GM12878 (cell line): ENCODE data around the gene IGFLR1. TPM values are rescaled to one million over a fixed set of nuclear protein-coding genes. Genes with fewer than 3 reads are reported as not detected.

Experiments used
- ATAC-seq: fragments of 200-7000 bp; cut with Tn5 transposase; 3 replicates; pipeline ENCODE4 v1.9.1; 2020; ENCODE audit warnings: mild to moderate bottlenecking, moderate library complexity
- BruUV-seq: library from RNA; stranded (reverse); fragments of 400-500 nt; replicated peaks from 2 replicates; lab custom pipeline; 2021; lab: Mats Ljungman, UMichigan
- CTCF ChIA-PET: fragments of 300-600 bp; sonication (Branson Sonifier 250); formaldehyde crosslinking; extraction: SDS; loops from one replicate; lab custom pipeline; 2021; ENCODE audit warnings: inconsistent platforms; lab: Yijun Ruan, JAX
- POLR2A ChIA-PET: fragments of 350-600 bp; formaldehyde crosslinking; extraction: SDS; loops from one replicate; lab custom pipeline; 2021; ENCODE audit warnings: inconsistent platforms; lab: Charles Lee
- RAD21 ChIA-PET: fragments of 300-600 bp; sonication (Branson Sonifier 250); formaldehyde crosslinking; loops from one replicate; lab custom pipeline; 2023; ENCODE audit warnings: antibody characterized with exemption; ENCODE audit not compliant: unreplicated experiment; lab: Charles Lee
- SMC1A ChIA-PET: fragments of 300-600 bp; sonication (Branson Sonifier 250); formaldehyde crosslinking; loops from one replicate; lab custom pipeline; 2023; ENCODE audit not compliant: unreplicated experiment, uncharacterized antibody; lab: Charles Lee
- DNase-seq: peaks from one replicate; pipeline ENCODE4 v3.0.0-alpha.2; 2011; ENCODE audit warnings: low read depth, low spot score
- FAIRE-seq: peaks from 3 replicates; lab custom pipeline; 2011; peaks lifted over from hg19 to GRCh38; lab: Jason Lieb, UNC
- H2AFZ ChIP-seq: 2 replicates; pipeline ENCODE4 v1.6.0; 2011; ENCODE audit warnings: low read depth, low read length, control low read depth; ENCODE audit not compliant: control insufficient read depth
- H3K27ac ChIP-seq: 2 replicates; pipeline ENCODE4 v1.5.1; 2011; ENCODE audit warnings: control low read depth; ENCODE audit not compliant: control insufficient read depth, insufficient read depth
- H3K27me3 ChIP-seq, 2 experiments: replicated peaks in 1 of 2; 2 replicates each; pipeline versions ENCODE4 v1.6.0 to v1.6.1; 2011; ENCODE audit warnings: low read length in 1 of 2; ENCODE audit not compliant: control insufficient read depth in 2 of 2, insufficient read depth in 2 of 2
- H3K36me3 ChIP-seq, 2 experiments: 2 replicates each; pipeline ENCODE4 v1.5.1; 2011; ENCODE audit warnings: low read length in 1 of 2; ENCODE audit not compliant: control insufficient read depth in 2 of 2, insufficient read depth in 2 of 2
- H3K4me1 ChIP-seq: 2 replicates; pipeline ENCODE4 v1.6.1; 2011; ENCODE audit warnings: mild to moderate bottlenecking, low read length, moderate library complexity, mixed read lengths; ENCODE audit not compliant: control insufficient read depth, insufficient read depth
- H3K4me2 ChIP-seq: 2 replicates; pipeline ENCODE4 v1.6.0; 2011; ENCODE audit warnings: control low read depth; ENCODE audit not compliant: control insufficient read depth, insufficient read depth
- H3K4me3 ChIP-seq: fragments of 200-600 bp; sonication (generic); 2 replicates; pipeline ENCODE4 v1.5.1; 2016
- H3K79me2 ChIP-seq: 2 replicates; pipeline ENCODE4 v1.6.0; 2011; ENCODE audit warnings: low read length; ENCODE audit not compliant: control insufficient read depth, insufficient read depth
- H3K9ac ChIP-seq: 2 replicates; pipeline ENCODE4 v1.8.0; 2011; ENCODE audit warnings: low read length, control low read depth, mixed read lengths; ENCODE audit not compliant: control insufficient read depth, insufficient read depth
- H3K9me3 ChIP-seq: replicated peaks from 3 replicates; pipeline ENCODE4 v1.5.1; 2011; ENCODE audit warnings: mild to moderate bottlenecking, low read length; ENCODE audit not compliant: control insufficient read depth, insufficient read depth
- H4K20me1 ChIP-seq: 2 replicates; pipeline ENCODE4 v1.6.0; 2011; ENCODE audit not compliant: control insufficient read depth, insufficient read depth
- CBX5 ChIP-seq: sonication (generic); IDR thresholded peaks from 2 replicates; pipeline ENCODE4 v1.6.1; 2016; ENCODE audit warnings: low read depth, moderate library complexity, mild to moderate bottlenecking, inconsistent platforms
- HDAC2 ChIP-seq: fragments of 200-600 bp; sonication (generic); IDR thresholded peaks from 2 replicates; pipeline ENCODE4 v1.6.1; 2017
- KLF5 ChIP-seq: fragments of 450-650 bp; IDR thresholded peaks from 2 replicates; pipeline ENCODE4 v1.6.1; 2014; ENCODE audit warnings: mild to moderate bottlenecking; ENCODE audit not compliant: partially characterized antibody
- MTA3 ChIP-seq: IDR thresholded peaks from 2 replicates; pipeline ENCODE4 v1.6.1; 2012; ENCODE audit warnings: low read length, inconsistent platforms, borderline replicate concordance
- NBN ChIP-seq: fragments of 450-650 bp; IDR thresholded peaks from 2 replicates; pipeline ENCODE4 v1.6.1; 2016
- PAX5 ChIP-seq: IDR thresholded peaks from 2 replicates; pipeline ENCODE4 v1.6.1; 2011; ENCODE audit warnings: low read depth, low read length, borderline replicate concordance
- PML ChIP-seq: IDR thresholded peaks from 2 replicates; pipeline ENCODE4 v1.6.1; 2012; ENCODE audit warnings: low read length, inconsistent platforms
- RUNX3 ChIP-seq: IDR thresholded peaks from 2 replicates; pipeline ENCODE4 v1.6.1; 2012; ENCODE audit warnings: low read length, inconsistent platforms
- SIN3A ChIP-seq: IDR thresholded peaks from 2 replicates; pipeline ENCODE4 v1.6.1; 2012; ENCODE audit warnings: low read depth, low read length, improper control_type of control experiment
- TCF3 ChIP-seq: IDR thresholded peaks from 2 replicates; pipeline ENCODE4 v1.6.1; 2012; ENCODE audit warnings: low read depth, mild to moderate bottlenecking, low read length, borderline replicate concordance; ENCODE audit not compliant: insufficient read depth
- YY1 ChIP-seq: IDR thresholded peaks from 2 replicates; pipeline ENCODE4 v1.6.1; 2011; ENCODE audit warnings: low read depth, mild to moderate bottlenecking, low read length
- WGBS: methylation state at CpG from one replicate; pipeline ENCODE4 v1.1.6; 2016; ENCODE audit warnings: low lambda C conversion rate; ENCODE audit not compliant: insufficient replicate concordance, insufficient coverage; ENCODE audit errors: missing lambda C conversion rate; 5-methylcytosine and 5-hydroxymethylcytosine counted together
- in situ Hi-C: fragments of 300-500 bp; cut with MboI; formaldehyde crosslinking; loops from 9 replicates; pipeline ENCODE4 v1.14.3; 2018; ENCODE audit warnings: mixed read lengths
- intact Hi-C: fragments of 100-400 bp; cut with micrococcal nuclease; formaldehyde crosslinking; loops from one replicate; pipeline ENCODE4 v1.14.2; 2022; ENCODE audit not compliant: unreplicated experiment
- polyA plus RNA-seq, 11 experiments: library from polyadenylated mRNA; depleted of rRNA in 4 of 11; unstranded in 6 of 11; stranded (reverse) in 5 of 11; fragments of >200 nt; fragmentation: Nextera tagmentation in 4 of 11; fragmentation: Illumina TruSeq in 1 of 11; extraction: Ambion mirVana in 4 of 11; extraction: Trizol in 1 of 11; gene quantifications; 1 replicate in 1 of 11; 2 replicates in 10 of 11; pipeline versions ENCODE4 v1.2.1 to v1.2.3, GENCODE V29; 2011 to 2016; ENCODE audit warnings: inconsistent platforms in 2 of 11, missing spikeins in 2 of 11, low read depth in 1 of 11
- total RNA-seq, 4 experiments: library from RNA; depleted of rRNA in 3 of 4; stranded (reverse); fragments of >200 nt in 3 of 4; fragmentation: Illumina TruSeq in 1 of 4; extraction: Trizol in 1 of 4; gene quantifications; 2 replicates each; pipeline versions ENCODE4 v1.2.1 to v1.2.3, GENCODE V29; 2013 to 2021
- TF ChIP-seq, protein P1 (sequence below): IDR thresholded peaks from 2 replicates; pipeline ENCODE4 v1.6.1; 2012; ENCODE audit warnings: mild to moderate bottlenecking, low read depth, low read length

IGFLR1 gene
- total and polyA plus RNA-seq, 10 of the 15 experiments (the other 5 are each of a cell fraction or from before 2014, with no cell fraction given) = 2.5 to 39.9 (median 24.8) TPM

DNA sequence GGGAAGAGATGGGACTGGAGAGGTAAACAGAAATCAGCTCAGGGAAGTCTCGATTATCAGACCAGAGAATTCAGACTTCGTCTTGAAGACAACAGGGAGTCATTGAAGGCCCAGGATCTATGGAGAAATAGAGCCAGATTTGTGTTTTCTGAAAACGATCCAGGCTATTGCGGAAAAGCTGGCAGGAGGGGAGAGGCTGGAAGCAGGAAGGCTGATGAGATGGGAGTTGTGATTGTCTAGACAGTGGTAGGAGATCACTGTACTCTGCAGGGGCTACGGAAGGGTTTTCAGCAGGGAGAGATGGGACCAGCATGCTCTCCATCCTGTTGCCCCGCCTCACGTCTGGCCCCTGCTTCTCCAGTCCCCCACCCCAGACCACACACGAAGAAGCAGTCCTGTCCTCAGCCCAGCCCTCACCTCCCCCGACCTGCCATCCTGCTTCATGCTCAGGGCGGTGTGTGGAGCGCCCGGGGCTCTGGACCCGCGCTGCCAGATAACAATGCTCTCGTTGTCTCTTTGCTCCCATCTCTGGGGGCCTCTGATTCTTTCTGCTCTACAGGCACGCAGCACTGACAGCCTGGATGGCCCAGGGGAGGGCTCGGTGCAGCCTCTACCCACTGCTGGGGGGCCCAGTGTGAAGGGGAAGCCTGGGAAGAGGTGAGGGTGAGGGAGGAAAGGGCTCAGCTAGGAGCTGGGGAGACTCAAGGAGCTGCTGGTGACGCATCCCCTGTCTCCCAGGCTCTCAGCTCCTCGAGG lies 35.0 kb upstream of the IGFLR1 start:
- H4K20me1 ChIP-seq = no peaks in the 10 kb centered on the region
- no peak overlapping the region for H3K27ac ChIP-seq
- ChIA-PET SMC1A (interaction anchor here (0.7 kb wide), 1 partner anchor 37 kb away, joined by 3 read pairs; no protein-coding TSS in a partner anchor), POLR2A (interaction anchor here (0.7 to 1.7 kb wide), 3 partner anchors 29 to 65 kb away, joined by 3 to 5 read pairs (median 4); partner anchors contain the start of gene LIN37), RAD21 (interaction anchor here (1.1 to 1.3 kb wide), 2 partner anchors 29 to 37 kb away, joined by 3 to 4 read pairs; partner anchors contain the start of gene LIN37), CTCF (interaction anchor here (0.6 to 1.3 kb wide), 2 partner anchors 83 to 277 kb away, joined by 3 read pairs; partner anchors contain the start of gene THAP8)
- H3K4me1 ChIP-seq = no peaks in the 10 kb centered on the region
- H3K4me3 ChIP-seq = no peak overlapping the region
- in situ Hi-C loops (no loop called here), intact Hi-C loops (no loop called here)
- H2AFZ ChIP-seq = no peak overlapping the region
- 60% methylated on average over 13 of the region's 19 CpGs for WGBS
- ATAC-seq (no peak), FAIRE-seq (no peak), DNase-seq (no peak)
- TF ChIP-seq NBN = no peak
- no peak for TF ChIP-seq MTA3
- BruUV-seq = no TSS peak
- H3K9ac ChIP-seq = no peak overlapping the region
- H3K79me2 ChIP-seq = no peaks in the 10 kb centered on the region
- no peaks in the 10 kb centered on the region; a peak in 1 of 4 replicates for H3K36me3 ChIP-seq
- H3K9me3 ChIP-seq = no peaks in the 10 kb centered on the region
- no peak overlapping the region for H3K4me2 ChIP-seq
- no peaks in the 10 kb centered on the region for H3K27me3 ChIP-seq

DNA sequence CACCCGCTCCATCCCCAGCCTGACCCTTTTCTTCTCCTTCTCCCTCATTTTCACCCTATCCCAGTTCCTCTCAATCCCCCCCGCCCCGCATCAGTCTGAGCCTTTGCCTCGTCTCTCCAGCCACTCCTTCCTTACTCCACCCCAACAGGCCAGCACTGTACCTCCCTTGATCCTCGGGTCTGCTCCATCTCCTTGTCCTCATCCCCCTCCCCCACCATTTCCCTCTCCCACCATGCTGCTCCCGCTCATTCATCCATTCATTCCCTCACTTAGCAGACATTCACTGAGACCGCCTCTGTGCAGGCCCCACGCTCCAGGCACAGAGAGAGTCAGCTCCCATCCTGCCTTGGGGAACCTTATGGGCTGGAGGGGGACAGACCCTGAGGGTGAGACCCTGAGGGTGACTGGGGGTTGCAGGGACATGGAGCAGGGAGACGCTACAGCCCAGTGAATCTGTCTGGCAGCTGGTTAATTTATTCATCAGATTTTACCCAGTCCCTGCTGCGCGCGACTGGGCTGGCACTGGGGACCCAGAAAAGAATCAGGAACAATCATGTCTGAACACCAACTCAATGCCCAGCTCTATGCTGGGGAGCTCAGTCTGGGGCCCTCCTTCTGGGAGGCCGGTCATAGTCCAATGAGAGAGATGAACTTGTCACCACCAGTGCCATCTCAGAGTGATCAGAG lies 34.0 kb upstream of the IGFLR1 start:
- no peak overlapping the region for H3K27ac ChIP-seq
- RAD21 ChIA-PET = interaction anchor here (1.1 kb wide), 1 partner anchor 36 kb away, joined by 4 read pairs; no protein-coding TSS in a partner anchor
- H3K4me1 ChIP-seq = no peaks in the 10 kb centered on the region
- peak overlapping the region; percentile 45 for H3K4me2 ChIP-seq
- FAIRE-seq (no peak), DNase-seq (no peak), ATAC-seq (no peak)
- no peaks in the 10 kb centered on the region for H3K9me3 ChIP-seq
- peak overlapping the region; percentile 7; the same call in 1 of the 2 replicates for H3K9ac ChIP-seq
- intact Hi-C loops (no loop called here), in situ Hi-C loops (no loop called here)
- CTCF ChIA-PET = interaction anchor here (0.6 to 1.3 kb wide), 3 partner anchors 58 to 278 kb away, joined by 3 read pairs; partner anchors contain the start of gene THAP8
- H3K36me3 ChIP-seq = no peaks in the 10 kb centered on the region; a peak in 1 of 4 replicates
- no peaks in the 10 kb centered on the region for H4K20me1 ChIP-seq
- H3K27me3 ChIP-seq = no peaks in the 10 kb centered on the region
- 72% methylated on average over 9 of the region's 13 CpGs for WGBS
- SMC1A ChIA-PET = interaction anchor here (0.7 kb wide), 1 partner anchor 36 kb away, joined by 3 read pairs; no protein-coding TSS in a partner anchor
- H2AFZ ChIP-seq = no peak overlapping the region
- BruUV-seq = no TSS peak
- H3K79me2 ChIP-seq = no peaks in the 10 kb centered on the region
- POLR2A ChIA-PET = interaction anchor here (0.7 to 1.7 kb wide), 3 partner anchors 28 to 64 kb away, joined by 3 to 5 read pairs (median 4); partner anchors contain the start of gene LIN37
- peak overlapping the region; percentile 77 for H3K4me3 ChIP-seq
- TF ChIP-seq SIN3A = no peak
- TF ChIP-seq PAX5 = no peak
- TF ChIP-seq YY1 = no peak
- TF ChIP-seq PML = no peak
- no peak for TF ChIP-seq TCF3
- no peak for TF ChIP-seq KLF5
- no peak for TF ChIP-seq RUNX3
- TF ChIP-seq CBX5 = no peak
- TF ChIP-seq, protein P1, sequence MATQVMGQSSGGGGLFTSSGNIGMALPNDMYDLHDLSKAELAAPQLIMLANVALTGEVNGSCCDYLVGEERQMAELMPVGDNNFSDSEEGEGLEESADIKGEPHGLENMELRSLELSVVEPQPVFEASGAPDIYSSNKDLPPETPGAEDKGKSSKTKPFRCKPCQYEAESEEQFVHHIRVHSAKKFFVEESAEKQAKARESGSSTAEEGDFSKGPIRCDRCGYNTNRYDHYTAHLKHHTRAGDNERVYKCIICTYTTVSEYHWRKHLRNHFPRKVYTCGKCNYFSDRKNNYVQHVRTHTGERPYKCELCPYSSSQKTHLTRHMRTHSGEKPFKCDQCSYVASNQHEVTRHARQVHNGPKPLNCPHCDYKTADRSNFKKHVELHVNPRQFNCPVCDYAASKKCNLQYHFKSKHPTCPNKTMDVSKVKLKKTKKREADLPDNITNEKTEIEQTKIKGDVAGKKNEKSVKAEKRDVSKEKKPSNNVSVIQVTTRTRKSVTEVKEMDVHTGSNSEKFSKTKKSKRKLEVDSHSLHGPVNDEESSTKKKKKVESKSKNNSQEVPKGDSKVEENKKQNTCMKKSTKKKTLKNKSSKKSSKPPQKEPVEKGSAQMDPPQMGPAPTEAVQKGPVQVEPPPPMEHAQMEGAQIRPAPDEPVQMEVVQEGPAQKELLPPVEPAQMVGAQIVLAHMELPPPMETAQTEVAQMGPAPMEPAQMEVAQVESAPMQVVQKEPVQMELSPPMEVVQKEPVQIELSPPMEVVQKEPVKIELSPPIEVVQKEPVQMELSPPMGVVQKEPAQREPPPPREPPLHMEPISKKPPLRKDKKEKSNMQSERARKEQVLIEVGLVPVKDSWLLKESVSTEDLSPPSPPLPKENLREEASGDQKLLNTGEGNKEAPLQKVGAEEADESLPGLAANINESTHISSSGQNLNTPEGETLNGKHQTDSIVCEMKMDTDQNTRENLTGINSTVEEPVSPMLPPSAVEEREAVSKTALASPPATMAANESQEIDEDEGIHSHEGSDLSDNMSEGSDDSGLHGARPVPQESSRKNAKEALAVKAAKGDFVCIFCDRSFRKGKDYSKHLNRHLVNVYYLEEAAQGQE = no peak
- TF ChIP-seq HDAC2 = no peak
